SU-DHL-6 (cell line): ENCODE data around the gene HOXA11.
A peak's percentile ranks its signal among the peaks of the same experiment; 100 is the strongest.

ENCODE experiments used
- H2AFZ ChIP-seq: fragments of 200-600 bp; sonication (generic); 2 replicates; pipeline ENCODE4 v1.6.1; 2014; ENCODE audit warnings: low read depth, mild to moderate bottlenecking, moderate library complexity, mixed read lengths, antibody characterized with exemption, low read length; ENCODE audit not compliant: severe bottlenecking
- H3F3A ChIP-seq: fragments of 200-600 bp; shearing (Covaris generic); 2 replicates; pipeline ENCODE4 v1.6.0; 2016; ENCODE audit warnings: antibody characterized with exemption, mild to moderate bottlenecking; ENCODE audit not compliant: insufficient read depth
- H3K27ac ChIP-seq: fragments of 200-600 bp; sonication (generic); 2 replicates; pipeline ENCODE4 v1.5.1; 2016; ENCODE audit warnings: low read depth, mild to moderate bottlenecking, low read length, moderate library complexity, mixed read lengths
- H3K27me3 ChIP-seq: fragments of 200-600 bp; sonication (generic), shearing (Covaris generic); 2 replicates; pipeline ENCODE4 v1.6.0; 2014; ENCODE audit warnings: mild to moderate bottlenecking, low read length
- H3K36me3 ChIP-seq: fragments of 200-600 bp; sonication (generic); 2 replicates; pipeline ENCODE4 v1.6.1; 2014; ENCODE audit warnings: mild to moderate bottlenecking, low read length, mixed read lengths
- H3K4me2 ChIP-seq: fragments of 300-600, 200-600 bp; shearing (Covaris generic), sonication (generic); 2 replicates; pipeline ENCODE4 v1.6.0; 2014; ENCODE audit warnings: low read length, low read depth, mild to moderate bottlenecking; ENCODE audit not compliant: poor library complexity, severe bottlenecking
- H3K4me3 ChIP-seq: fragments of 200-600 bp; sonication (generic); 2 replicates; pipeline ENCODE4 v1.5.1; 2014; ENCODE audit warnings: antibody characterized with exemption, low read length, mild to moderate bottlenecking, mixed read lengths; ENCODE audit not compliant: insufficient read depth, poor library complexity, severe bottlenecking
- H3K79me2 ChIP-seq: fragments of 200-600 bp; sonication (generic); 2 replicates; pipeline ENCODE4 v1.6.1; 2014; ENCODE audit warnings: mild to moderate bottlenecking, low read length, moderate library complexity; ENCODE audit not compliant: insufficient read depth
- H3K9ac ChIP-seq: fragments of 200-600 bp; sonication (generic); 2 replicates; pipeline ENCODE4 v1.7.0; 2014; ENCODE audit warnings: mild to moderate bottlenecking, low read length
- H3K9me2 ChIP-seq: fragments of 200-600 bp; sonication (generic); replicated peaks from 2 replicates; pipeline ENCODE4 v1.6.1; 2014; ENCODE audit warnings: low read length; ENCODE audit not compliant: insufficient read depth
- H3K9me3 ChIP-seq: fragments of 200-600 bp; sonication (generic); 2 replicates; pipeline ENCODE4 v1.6.1; 2014; ENCODE audit warnings: low read length, mixed read lengths; ENCODE audit not compliant: insufficient read depth
- H4K20me1 ChIP-seq: fragments of 200-600 bp; sonication (generic); 2 replicates; pipeline ENCODE4 v1.6.1; 2014; ENCODE audit warnings: low read depth, mild to moderate bottlenecking, antibody characterized with exemption, low read length, moderate library complexity, mixed read lengths
- CTCF ChIP-seq: fragments of 200-600 bp; sonication (generic); IDR thresholded peaks from one replicate; pipeline ENCODE4 v1.5.1; 2017; ENCODE audit warnings: antibody characterized with exemption, mild to moderate bottlenecking, low read length, moderate library complexity; ENCODE audit not compliant: insufficient read depth, poor library complexity, severe bottlenecking
- EZH2phosphoT487 ChIP-seq: fragments of 200-600 bp; sonication (generic), shearing (Covaris generic); conservative IDR thresholded peaks from 2 replicates; pipeline ENCODE4 v1.6.1; 2018; ENCODE audit warnings: mild to moderate bottlenecking, antibody characterized with exemption, low read length, moderate library complexity, mixed read lengths

HOXA11 gene

GRCh38 chr7:27158436-27159265, 26.4 kb downstream of the HOXA11 start:
- no peaks in the 10 kb centered on the region for H3K9me2 ChIP-seq
- H4K20me1 ChIP-seq, result no peaks in the 10 kb centered on the region
- H2AFZ ChIP-seq, result no peak overlapping the region
- H3K27ac ChIP-seq, result no peak overlapping the region
- no peak overlapping the region for H3K4me2 ChIP-seq
- 0 out of 2 replicates have a peak, but pooled peaks cover 4% of the 10 kb centered on the region for H3K36me3 ChIP-seq
- no peak overlapping the region for H3K9ac ChIP-seq
- H3K79me2 ChIP-seq, result 0 out of 2 replicates have a peak, but pooled peaks cover 4% of the 10 kb centered on the region
- H3F3A ChIP-seq, result peaks cover 22% of the 10 kb centered on the region
- no peak overlapping the region for H3K4me3 ChIP-seq
- no peaks in the 10 kb centered on the region for H3K9me3 ChIP-seq
- TF ChIP-seq CTCF (no peak), EZH2phosphoT487 (no peak)
- no peaks in the 10 kb centered on the region for H3K27me3 ChIP-seq

GRCh38 chr7:27157702-27158431, 27.2 kb downstream of the HOXA11 start:
- no peak overlapping the region for H3K9ac ChIP-seq
- H3K36me3 ChIP-seq, result 0 out of 2 replicates have a peak, but pooled peaks cover 4% of the 10 kb centered on the region
- H3K27me3 ChIP-seq, result no peaks in the 10 kb centered on the region
- peaks cover 21% of the 10 kb centered on the region for H3F3A ChIP-seq
- H3K9me2 ChIP-seq, result no peaks in the 10 kb centered on the region
- no peaks in the 10 kb centered on the region for H4K20me1 ChIP-seq
- no peaks in the 10 kb centered on the region for H3K9me3 ChIP-seq
- no peak overlapping the region for H3K27ac ChIP-seq
- no peak overlapping the region for H3K4me3 ChIP-seq
- 0 out of 2 replicates have a peak, but pooled peaks cover 4% of the 10 kb centered on the region for H3K79me2 ChIP-seq
- TF ChIP-seq EZH2phosphoT487, result no peak
- no peak for TF ChIP-seq CTCF
- H3K4me2 ChIP-seq, result no peak overlapping the region
- no peak overlapping the region for H2AFZ ChIP-seq

- H3K9me2 ChIP-seq, result no peaks in the 10 kb centered on the region
- no peak for TF ChIP-seq CTCF
- no peak for TF ChIP-seq EZH2phosphoT487
- peak overlapping the region; percentile 77 for H2AFZ ChIP-seq
- H3K9ac ChIP-seq, result peak overlapping the region; percentile 83
- H3K9me3 ChIP-seq, result no peaks in the 10 kb centered on the region
- 0 out of 2 replicates have a peak, but pooled peaks cover 4% of the 10 kb centered on the region for H3K79me2 ChIP-seq
- no peaks in the 10 kb centered on the region for H4K20me1 ChIP-seq
- no peak overlapping the region for H3K27ac ChIP-seq
- H3F3A ChIP-seq, result peaks cover 17% of the 10 kb centered on the region
- peak overlapping the region; percentile 69 for H3K4me3 ChIP-seq
- H3K27me3 ChIP-seq, result no peaks in the 10 kb centered on the region
- 0 out of 2 replicates have a peak, but pooled peaks cover 4% of the 10 kb centered on the region for H3K36me3 ChIP-seq
- peak overlapping the region; percentile 83 for H3K4me2 ChIP-seq
Observed at GRCh38 chr7:27156916-27157701, 27.9 kb downstream of the HOXA11 start.
